GM19468 (cell line): ENCODE results near the gene CEACAM5.

Experiments
- ATAC-seq: cut with Tn5 transposase; IDR thresholded peaks from one replicate; pipeline ENCODE4 v1.9.1; 2021; ENCODE audit warnings: mild to moderate bottlenecking, moderate library complexity, moderate number of reproducible peaks; ENCODE audit not compliant: unreplicated experiment; ENCODE audit errors: extremely low read depth

CEACAM5 gene

DNA sequence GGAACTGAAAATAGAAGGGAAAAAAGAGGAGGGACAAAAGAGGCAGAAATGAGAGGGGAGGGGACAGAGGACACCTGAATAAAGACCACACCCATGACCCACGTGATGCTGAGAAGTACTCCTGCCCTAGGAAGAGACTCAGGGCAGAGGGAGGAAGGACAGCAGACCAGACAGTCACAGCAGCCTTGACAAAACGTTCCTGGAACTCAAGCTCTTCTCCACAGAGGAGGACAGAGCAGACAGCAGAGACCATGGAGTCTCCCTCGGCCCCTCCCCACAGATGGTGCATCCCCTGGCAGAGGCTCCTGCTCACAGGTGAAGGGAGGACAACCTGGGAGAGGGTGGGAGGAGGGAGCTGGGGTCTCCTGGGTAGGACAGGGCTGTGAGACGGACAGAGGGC, at the start of gene CEACAM5:
Gene CEACAM5, plus strand, starts transcription at position 146 of the 400 bp plus-strand sequence. Its CDS starts 106 bp downstream, at position 252.
- ATAC-seq = no peak

DNA sequence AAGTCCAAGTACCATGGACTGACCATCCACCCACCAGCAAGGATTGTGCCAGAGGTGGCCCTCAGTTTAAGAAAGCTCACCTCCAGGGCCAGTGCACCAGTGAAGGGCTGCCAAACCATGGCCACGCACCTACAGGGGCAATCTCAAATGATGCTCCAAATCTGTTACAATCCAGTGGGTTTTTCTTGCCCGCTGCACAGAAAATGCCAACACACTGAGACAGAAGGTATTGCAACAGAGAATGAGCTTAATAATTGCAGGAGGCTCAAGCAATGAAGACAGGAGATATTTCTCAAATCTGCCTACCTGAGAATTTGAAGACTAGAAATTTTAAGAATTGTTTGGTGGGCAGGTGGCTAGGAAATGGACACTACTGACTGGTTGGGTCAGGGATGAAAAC, 42.4 kb upstream of the CEACAM5 start:
- no peak for ATAC-seq

DNA sequence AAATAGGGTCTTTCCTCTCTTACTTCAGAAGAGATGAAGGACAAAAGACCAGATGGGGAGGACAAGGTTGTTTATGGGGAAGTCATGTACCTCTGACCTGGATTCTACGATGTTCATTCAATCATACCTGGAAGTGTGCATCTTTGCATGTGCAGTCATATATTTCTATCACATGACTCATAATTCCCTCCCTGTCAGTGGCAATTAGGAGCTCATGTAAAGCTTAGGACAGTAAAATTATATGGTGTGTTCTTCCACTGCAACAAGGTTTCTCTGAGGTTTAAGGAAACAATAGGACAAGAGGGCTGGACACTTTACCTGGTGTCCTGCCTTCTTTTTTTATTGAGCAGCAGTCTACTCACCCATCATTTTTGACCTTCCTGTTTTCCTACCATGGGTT, 40.1 kb upstream of the CEACAM5 start:
- no peak for ATAC-seq

DNA sequence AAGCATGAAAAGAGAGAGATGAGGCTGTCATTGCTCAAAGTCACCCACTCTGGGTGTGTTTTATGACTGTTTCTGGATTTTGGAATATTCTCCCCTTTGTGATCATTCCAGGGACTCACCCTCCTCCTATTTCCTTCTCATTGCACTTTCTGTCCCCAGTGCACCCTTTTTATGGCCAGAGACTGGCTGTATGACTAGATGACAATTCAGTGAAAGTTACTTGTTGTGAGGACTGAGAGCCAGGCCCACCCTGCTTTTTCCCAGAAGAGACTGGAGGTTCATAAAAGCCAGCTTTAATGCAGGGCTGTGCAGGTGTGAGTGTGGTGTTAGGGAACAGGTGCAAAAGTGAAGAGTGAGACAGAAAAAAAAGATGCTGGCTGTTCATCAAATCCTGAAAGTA, 37.7 kb upstream of the CEACAM5 start:
- no peak for ATAC-seq

DNA sequence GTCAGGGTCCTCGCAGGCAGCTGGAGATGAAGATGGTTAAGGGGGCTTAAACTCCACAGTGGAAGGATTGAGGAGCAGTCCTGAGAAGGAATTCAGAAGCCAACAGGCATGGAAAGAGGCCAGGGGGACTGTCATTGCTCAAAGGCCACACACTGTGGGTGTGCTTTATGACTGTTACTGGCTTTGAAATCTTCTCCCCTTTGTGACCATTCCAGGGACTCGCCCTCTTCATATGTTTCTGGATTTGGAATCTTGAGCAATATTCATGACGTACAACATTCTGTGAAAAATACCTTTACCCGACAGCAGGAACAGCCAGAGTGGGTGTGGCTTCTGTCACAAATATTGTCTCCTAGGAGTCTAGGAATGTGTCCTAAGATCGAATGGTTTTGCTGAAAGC, 36.9 kb upstream of the CEACAM5 start:
- ATAC-seq = no peak

DNA sequence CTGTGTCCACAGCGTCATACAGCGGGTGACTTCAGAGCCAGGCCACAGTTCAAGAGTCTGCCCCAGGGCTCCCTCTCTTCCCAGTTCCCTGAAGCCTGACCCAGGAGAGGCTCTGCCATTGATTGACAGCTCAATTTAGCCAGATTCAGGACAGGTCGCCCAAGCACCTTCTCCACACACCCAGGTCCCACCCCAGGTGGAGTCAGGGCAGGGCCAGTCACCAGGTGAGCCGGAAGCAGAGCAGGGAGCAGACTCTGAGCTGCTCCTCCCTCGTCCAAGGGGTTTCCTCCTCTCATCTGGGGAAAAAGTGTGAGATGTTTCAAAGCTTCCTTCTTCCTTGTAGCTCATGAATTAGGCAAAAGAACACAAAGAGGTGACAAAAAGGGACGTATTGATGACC, 26.0 kb upstream of the CEACAM5 start:
- ATAC-seq = no peak

DNA sequence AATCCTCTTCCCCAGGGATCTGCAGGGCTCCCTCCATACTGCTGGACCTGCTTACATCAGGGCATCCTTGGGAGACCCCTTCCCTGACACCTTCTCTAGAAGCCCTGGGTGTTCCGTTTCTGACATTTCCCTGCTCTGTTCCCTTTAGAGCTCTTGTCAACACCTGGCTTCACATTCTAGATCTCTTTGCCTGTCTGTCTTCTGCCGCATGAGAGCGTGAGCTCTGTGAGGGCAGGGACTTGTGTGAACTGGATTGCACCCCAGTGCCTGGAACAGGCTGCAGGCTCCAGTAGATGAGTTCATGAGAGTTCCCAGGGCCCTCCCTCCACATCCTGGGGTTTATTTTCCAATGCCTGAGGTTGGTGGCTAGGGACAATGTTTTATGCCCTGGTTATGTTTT, 21.0 kb upstream of the CEACAM5 start:
- no peak for ATAC-seq

DNA sequence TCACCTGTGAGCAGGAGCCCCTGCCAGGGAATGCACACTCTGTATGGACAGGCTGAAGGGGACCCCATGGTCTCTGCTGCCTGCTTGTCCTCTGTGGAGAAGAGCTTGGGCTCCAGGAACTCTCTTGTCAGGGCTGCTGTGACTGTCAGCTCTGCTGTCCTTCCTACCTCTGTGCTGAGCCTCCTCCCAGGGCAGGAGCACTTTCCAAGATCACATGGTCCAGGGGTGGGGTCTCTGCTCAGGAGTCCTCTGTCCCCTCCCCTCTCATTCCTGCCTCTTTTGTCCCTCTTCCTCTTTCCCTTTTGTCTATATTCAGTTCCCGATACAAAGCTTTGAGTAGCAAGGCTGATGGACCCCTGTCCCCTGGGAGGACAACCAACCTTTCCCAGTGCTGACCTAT, 20.3 kb upstream of the CEACAM5 start, which contains the start of gene CEACAM7:
Gene CEACAM7, minus strand, starts transcription at position 173 of the 400 bp plus-strand sequence. Its CDS starts 105 bp downstream, at position 68.
- ATAC-seq = no peak

DNA sequence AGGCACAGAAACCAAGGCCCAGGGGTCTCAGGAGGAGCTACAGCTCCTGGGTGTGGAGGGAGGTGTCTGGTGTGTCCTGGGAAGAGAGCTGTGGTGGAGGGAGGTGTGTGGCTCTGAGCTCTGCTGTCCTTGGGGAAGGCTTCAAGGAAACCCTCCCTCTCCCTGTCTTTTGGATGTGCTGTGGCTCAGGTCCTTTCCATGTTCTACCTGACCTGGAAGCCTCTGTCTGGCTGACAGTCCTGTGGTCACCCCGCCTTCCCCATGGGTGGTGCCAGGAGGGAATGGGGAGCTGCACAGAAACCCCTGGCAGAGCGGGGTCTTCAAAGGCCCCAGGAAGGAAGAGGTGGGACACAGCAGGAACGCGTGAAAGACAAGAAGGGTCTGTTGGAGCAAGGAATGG, 19.7 kb upstream of the CEACAM5 start:
- no peak for ATAC-seq

DNA sequence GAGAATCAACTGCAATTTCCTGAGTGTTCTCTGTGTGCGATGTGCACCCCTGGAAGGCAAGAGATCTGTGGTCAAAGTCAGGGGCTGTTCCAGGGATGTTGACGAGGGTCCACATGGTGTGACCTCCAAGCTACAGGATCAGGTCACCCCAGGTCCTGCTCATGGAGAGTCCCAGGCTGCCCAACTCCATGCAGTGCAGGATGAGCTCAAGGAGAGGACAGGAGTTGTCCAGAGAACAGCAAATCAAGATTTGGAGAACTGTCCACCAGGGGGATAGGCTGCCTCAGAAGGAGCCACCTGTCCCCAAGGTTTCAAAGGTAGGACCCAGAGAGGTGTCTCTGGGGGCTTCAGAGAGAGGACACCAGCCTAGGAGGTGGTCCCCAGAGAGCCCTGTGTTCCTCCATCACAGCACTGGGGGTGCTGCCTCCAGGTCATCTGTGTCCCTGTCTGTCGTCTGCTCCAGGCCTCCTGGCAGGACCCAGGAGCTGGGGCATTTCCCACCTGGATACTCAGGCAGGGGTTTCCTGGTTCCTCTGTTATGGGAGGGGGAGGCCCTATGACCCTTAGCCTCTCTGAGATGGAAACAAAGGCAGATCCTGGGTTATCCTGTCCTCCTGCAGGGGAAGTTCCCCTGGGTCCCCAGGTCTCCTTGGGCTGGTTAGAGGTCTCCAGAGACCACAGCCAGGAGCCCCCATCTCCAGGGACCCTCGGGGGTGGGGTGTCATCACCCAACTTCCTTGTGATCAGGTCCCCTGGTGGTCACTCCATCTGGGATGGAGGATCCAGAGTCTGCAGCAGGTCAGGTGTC, 18.2 kb upstream of the CEACAM5 start:
- no peak for ATAC-seq

DNA sequence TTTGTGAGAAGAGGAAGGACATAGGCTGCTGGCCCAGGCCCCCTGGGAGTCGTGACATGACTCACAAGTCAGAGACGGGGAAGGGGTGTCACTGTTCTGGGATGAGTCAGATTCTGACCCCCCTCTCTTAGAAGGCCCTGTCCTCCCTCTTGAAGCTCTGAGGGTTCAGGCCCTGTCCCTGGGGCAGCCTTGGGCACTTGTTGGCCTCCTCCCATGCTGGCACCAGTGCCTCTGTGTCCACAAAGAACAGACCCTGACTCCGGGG, 17.7 kb upstream of the CEACAM5 start:
- ATAC-seq = no peak

DNA sequence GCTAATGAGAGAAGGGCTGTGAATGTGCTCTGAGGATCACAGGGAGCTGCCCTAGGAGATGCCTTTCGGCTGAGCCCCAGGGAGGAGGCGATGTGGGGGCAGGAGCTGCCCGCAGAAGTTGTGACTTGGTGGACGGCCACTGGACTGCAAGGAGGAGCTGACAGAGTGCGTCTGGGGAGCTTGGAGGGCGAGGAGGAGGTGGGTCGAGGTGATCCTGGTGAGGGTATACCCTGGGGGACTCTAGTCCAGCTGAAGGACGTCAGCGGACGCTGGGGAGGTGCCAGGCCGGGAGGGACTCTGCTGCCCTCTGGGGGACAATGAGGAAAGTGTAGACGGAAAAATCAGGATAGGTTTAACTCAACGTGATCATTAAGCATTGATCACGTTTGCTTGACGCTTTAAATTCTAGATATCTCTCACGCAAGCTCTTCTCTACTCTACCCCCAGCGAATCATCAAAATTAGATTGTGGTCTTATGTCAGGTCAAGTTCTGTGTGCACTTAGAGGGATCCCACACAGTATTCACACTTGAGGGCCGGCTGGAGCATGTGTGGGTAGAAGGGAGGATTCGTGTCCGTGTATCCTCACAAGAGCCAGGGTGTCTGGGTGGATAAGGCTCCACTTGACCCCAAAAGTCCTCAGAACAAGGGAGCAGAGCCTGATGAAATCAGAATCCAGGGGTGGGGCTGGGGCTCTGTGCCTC, 17.0 kb upstream of the CEACAM5 start:
- no peak for ATAC-seq

DNA sequence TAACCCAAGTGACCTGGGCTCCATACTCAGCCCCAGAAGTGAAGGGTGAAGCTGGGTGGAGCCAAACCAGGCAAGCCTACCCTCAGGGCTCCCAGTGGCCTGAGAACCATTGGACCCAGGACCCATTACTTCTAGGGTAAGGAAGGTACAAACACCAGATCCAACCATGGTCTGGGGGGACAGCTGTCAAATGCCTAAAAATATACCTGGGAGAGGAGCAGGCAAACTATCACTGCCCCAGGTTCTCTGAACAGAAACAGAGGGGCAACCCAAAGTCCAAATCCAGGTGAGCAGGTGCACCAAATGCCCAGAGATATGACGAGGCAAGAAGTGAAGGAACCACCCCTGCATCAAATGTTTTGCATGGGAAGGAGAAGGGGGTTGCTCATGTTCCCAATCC, 14.2 kb upstream of the CEACAM5 start:
- no peak for ATAC-seq

DNA sequence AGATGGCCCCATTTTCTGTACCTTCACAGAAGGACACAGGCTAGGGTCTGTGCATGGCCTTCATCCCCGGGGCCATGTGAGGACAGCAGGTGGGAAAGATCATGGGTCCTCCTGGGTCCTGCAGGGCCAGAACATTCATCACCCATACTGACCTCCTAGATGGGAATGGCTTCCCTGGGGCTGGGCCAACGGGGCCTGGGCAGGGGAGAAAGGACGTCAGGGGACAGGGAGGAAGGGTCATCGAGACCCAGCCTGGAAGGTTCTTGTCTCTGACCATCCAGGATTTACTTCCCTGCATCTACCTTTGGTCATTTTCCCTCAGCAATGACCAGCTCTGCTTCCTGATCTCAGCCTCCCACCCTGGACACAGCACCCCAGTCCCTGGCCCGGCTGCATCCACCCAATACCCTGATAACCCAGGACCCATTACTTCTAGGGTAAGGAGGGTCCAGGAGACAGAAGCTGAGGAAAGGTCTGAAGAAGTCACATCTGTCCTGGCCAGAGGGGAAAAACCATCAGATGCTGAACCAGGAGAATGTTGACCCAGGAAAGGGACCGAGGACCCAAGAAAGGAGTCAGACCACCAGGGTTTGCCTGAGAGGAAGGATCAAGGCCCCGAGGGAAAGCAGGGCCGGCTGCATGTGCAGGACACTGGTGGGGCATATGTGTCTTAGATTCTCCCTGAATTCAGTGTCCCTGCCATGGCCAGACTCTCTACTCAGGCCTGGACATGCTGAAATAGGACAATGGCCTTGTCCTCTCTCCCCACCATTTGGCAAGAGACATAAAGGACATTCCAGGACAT, 13.4 kb upstream of the CEACAM5 start:
- ATAC-seq = no peak

DNA sequence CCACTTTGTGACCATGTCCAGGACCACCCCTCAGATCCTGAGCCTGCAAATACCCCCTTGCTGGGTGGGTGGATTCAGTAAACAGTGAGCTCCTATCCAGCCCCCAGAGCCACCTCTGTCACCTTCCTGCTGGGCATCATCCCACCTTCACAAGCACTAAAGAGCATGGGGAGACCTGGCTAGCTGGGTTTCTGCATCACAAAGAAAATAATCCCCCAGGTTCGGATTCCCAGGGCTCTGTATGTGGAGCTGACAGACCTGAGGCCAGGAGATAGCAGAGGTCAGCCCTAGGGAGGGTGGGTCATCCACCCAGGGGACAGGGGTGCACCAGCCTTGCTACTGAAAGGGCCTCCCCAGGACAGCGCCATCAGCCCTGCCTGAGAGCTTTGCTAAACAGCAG, 12.7 kb upstream of the CEACAM5 start:
- ATAC-seq = no peak

DNA sequence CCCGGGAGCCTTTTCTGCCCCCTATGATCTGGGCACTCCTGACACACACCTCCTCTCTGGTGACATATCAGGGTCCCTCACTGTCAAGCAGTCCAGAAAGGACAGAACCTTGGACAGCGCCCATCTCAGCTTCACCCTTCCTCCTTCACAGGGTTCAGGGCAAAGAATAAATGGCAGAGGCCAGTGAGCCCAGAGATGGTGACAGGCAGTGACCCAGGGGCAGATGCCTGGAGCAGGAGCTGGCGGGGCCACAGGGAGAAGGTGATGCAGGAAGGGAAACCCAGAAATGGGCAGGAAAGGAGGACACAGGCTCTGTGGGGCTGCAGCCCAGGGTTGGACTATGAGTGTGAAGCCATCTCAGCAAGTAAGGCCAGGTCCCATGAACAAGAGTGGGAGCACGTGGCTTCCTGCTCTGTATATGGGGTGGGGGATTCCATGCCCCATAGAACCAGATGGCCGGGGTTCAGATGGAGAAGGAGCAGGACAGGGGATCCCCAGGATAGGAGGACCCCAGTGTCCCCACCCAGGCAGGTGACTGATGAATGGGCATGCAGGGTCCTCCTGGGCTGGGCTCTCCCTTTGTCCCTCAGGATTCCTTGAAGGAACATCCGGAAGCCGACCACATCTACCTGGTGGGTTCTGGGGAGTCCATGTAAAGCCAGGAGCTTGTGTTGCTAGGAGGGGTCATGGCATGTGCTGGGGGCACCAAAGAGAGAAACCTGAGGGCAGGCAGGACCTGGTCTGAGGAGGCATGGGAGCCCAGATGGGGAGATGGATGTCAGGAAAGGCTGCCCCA, 11.8 kb upstream of the CEACAM5 start:
- ATAC-seq = no peak

DNA sequence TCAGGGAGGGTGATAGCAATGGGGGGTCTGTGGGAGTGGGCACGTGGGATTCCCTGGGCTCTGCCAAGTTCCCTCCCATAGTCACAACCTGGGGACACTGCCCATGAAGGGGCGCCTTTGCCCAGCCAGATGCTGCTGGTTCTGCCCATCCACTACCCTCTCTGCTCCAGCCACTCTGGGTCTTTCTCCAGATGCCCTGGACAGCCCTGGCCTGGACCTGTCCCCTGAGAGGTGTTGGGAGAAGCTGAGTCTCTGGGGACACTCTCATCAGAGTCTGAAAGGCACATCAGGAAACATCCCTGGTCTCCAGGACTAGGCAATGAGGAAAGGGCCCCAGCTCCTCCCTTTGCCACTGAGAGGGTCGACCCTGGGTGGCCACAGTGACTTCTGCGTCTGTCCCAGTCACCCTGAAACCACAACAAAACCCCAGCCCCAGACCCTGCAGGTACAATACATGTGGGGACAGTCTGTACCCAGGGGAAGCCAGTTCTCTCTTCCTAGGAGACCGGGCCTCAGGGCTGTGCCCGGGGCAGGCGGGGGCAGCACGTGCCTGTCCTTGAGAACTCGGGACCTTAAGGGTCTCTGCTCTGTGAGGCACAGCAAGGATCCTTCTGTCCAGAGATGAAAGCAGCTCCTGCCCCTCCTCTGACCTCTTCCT, 11.1 kb upstream of the CEACAM5 start:
- no peak for ATAC-seq

DNA sequence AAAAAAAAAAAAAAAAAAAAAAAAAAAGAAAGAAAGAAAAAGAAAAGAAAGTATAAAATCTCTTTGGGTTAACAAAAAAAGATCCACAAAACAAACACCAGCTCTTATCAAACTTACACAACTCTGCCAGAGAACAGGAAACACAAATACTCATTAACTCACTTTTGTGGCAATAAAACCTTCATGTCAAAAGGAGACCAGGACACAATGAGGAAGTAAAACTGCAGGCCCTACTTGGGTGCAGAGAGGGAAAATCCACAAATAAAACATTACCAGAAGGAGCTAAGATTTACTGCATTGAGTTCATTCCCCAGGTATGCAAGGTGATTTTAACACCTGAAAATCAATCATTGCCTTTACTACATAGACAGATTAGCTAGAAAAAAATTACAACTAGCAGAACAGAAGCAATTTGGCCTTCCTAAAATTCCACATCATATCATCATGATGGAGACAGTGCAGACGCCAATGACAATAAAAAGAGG, 9.6 kb upstream of the CEACAM5 start:
- no peak for ATAC-seq

DNA sequence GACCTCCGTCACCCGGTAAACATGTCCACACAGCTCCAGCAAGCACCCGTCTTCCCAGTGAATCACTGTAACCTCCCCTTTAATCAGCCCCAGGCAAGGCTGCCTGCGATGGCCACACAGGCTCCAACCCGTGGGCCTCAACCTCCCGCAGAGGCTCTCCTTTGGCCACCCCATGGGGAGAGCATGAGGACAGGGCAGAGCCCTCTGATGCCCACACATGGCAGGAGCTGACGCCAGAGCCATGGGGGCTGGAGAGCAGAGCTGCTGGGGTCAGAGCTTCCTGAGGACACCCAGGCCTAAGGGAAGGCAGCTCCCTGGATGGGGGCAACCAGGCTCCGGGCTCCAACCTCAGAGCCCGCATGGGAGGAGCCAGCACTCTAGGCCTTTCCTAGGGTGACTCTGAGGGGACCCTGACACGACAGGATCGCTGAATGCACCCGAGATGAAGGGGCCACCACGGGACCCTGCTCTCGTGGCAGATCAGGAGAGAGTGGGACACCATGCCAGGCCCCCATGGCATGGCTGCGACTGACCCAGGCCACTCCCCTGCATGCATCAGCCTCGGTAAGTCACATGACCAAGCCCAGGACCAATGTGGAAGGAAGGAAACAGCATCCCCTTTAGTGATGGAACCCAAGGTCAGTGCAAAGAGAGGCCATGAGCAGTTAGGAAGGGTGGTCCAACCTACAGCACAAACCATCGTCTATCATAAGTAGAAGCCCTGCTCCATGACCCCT, 9.0 kb upstream of the CEACAM5 start:
- no peak for ATAC-seq
